GM12878 (cell line): ENCODE results near the gene CYP4F3. TPM values are rescaled to one million over a fixed set of nuclear protein-coding genes. Genes with fewer than 3 reads are reported as not detected.

Source experiments
- ATAC-seq: fragments of 200-7000 bp; cut with Tn5 transposase; 3 replicates; pipeline ENCODE4 v1.9.1; 2020; ENCODE audit warnings: mild to moderate bottlenecking, moderate library complexity
- BruUV-seq: library from RNA; stranded (reverse); fragments of 400-500 nt; replicated peaks from 2 replicates; lab custom pipeline; 2021; lab: Mats Ljungman, UMichigan
- CTCF ChIA-PET: fragments of 300-600 bp; sonication (Branson Sonifier 250); formaldehyde crosslinking; extraction: SDS; loops from one replicate; lab custom pipeline; 2021; ENCODE audit warnings: inconsistent platforms; lab: Yijun Ruan, JAX
- POLR2A ChIA-PET: fragments of 350-600 bp; formaldehyde crosslinking; extraction: SDS; loops from one replicate; lab custom pipeline; 2021; ENCODE audit warnings: inconsistent platforms; lab: Charles Lee
- RAD21 ChIA-PET: fragments of 300-600 bp; sonication (Branson Sonifier 250); formaldehyde crosslinking; loops from one replicate; lab custom pipeline; 2023; ENCODE audit warnings: antibody characterized with exemption; ENCODE audit not compliant: unreplicated experiment; lab: Charles Lee
- SMC1A ChIA-PET: fragments of 300-600 bp; sonication (Branson Sonifier 250); formaldehyde crosslinking; loops from one replicate; lab custom pipeline; 2023; ENCODE audit not compliant: unreplicated experiment, uncharacterized antibody; lab: Charles Lee
- DNase-seq: peaks from one replicate; pipeline ENCODE4 v3.0.0-alpha.2; 2011; ENCODE audit warnings: low read depth, low spot score
- FAIRE-seq: peaks from 3 replicates; lab custom pipeline; 2011; peaks lifted over from hg19 to GRCh38; lab: Jason Lieb, UNC
- H2AFZ ChIP-seq: 2 replicates; pipeline ENCODE4 v1.6.0; 2011; ENCODE audit warnings: low read depth, low read length, control low read depth; ENCODE audit not compliant: control insufficient read depth
- H3K27ac ChIP-seq: 2 replicates; pipeline ENCODE4 v1.5.1; 2011; ENCODE audit warnings: control low read depth; ENCODE audit not compliant: control insufficient read depth, insufficient read depth
- H3K27me3 ChIP-seq, 2 experiments: replicated peaks in 1 of 2; 2 replicates each; pipeline versions ENCODE4 v1.6.0 to v1.6.1; 2011; ENCODE audit warnings: low read length in 1 of 2; ENCODE audit not compliant: control insufficient read depth in 2 of 2, insufficient read depth in 2 of 2
- H3K36me3 ChIP-seq, 2 experiments: 2 replicates each; pipeline ENCODE4 v1.5.1; 2011; ENCODE audit warnings: low read length in 1 of 2; ENCODE audit not compliant: control insufficient read depth in 2 of 2, insufficient read depth in 2 of 2
- H3K4me1 ChIP-seq: 2 replicates; pipeline ENCODE4 v1.6.1; 2011; ENCODE audit warnings: mild to moderate bottlenecking, low read length, moderate library complexity, mixed read lengths; ENCODE audit not compliant: control insufficient read depth, insufficient read depth
- H3K4me2 ChIP-seq: 2 replicates; pipeline ENCODE4 v1.6.0; 2011; ENCODE audit warnings: control low read depth; ENCODE audit not compliant: control insufficient read depth, insufficient read depth
- H3K4me3 ChIP-seq: fragments of 200-600 bp; sonication (generic); 2 replicates; pipeline ENCODE4 v1.5.1; 2016
- H3K79me2 ChIP-seq: 2 replicates; pipeline ENCODE4 v1.6.0; 2011; ENCODE audit warnings: low read length; ENCODE audit not compliant: control insufficient read depth, insufficient read depth
- H3K9ac ChIP-seq: 2 replicates; pipeline ENCODE4 v1.8.0; 2011; ENCODE audit warnings: low read length, control low read depth, mixed read lengths; ENCODE audit not compliant: control insufficient read depth, insufficient read depth
- H3K9me3 ChIP-seq: replicated peaks from 3 replicates; pipeline ENCODE4 v1.5.1; 2011; ENCODE audit warnings: mild to moderate bottlenecking, low read length; ENCODE audit not compliant: control insufficient read depth, insufficient read depth
- H4K20me1 ChIP-seq: 2 replicates; pipeline ENCODE4 v1.6.0; 2011; ENCODE audit not compliant: control insufficient read depth, insufficient read depth
- CHD1 ChIP-seq: IDR thresholded peaks from 2 replicates; pipeline ENCODE4 v1.6.1; 2012; ENCODE audit warnings: low read depth, low read length, improper control_type of control experiment
- CUX1 ChIP-seq: IDR thresholded peaks from 2 replicates; pipeline ENCODE4 v1.6.1; 2012; ENCODE audit warnings: improper control_type of control experiment, low read depth, low read length; ENCODE audit not compliant: insufficient replicate concordance
- ESRRA ChIP-seq: IDR thresholded peaks from 2 replicates; pipeline ENCODE4 v1.6.1; 2012; ENCODE audit warnings: mild to moderate bottlenecking, low read length, improper control_type of control experiment
- FOXM1 ChIP-seq: IDR thresholded peaks from 2 replicates; pipeline ENCODE4 v1.6.1; 2012; ENCODE audit warnings: low read depth, mild to moderate bottlenecking, inconsistent platforms, low read length, moderate library complexity
- POLR2AphosphoS2 ChIP-seq: IDR thresholded peaks from 2 replicates; pipeline ENCODE4 v1.6.1; 2011; ENCODE audit warnings: low read depth, mild to moderate bottlenecking, low read length, improper control_type of control experiment, moderate library complexity
- POLR2AphosphoS5 ChIP-seq: IDR thresholded peaks from 2 replicates; pipeline ENCODE4 v1.6.1; 2011; ENCODE audit warnings: mild to moderate bottlenecking, low read length, inconsistent platforms
- RAD51 ChIP-seq: fragments of 450-650 bp; IDR thresholded peaks from 2 replicates; pipeline ENCODE4 v1.6.1; 2016; ENCODE audit warnings: moderate library complexity, mild to moderate bottlenecking, inconsistent platforms
- SIX5 ChIP-seq: IDR thresholded peaks from 2 replicates; pipeline ENCODE4 v1.6.1; 2011; ENCODE audit warnings: mild to moderate bottlenecking, low read depth, low read length, moderate library complexity; ENCODE audit not compliant: severe bottlenecking
- SMAD5 ChIP-seq: IDR thresholded peaks from 2 replicates; pipeline ENCODE4 v1.6.1; 2016; ENCODE audit warnings: antibody characterized with exemption, low read depth
- SP1 ChIP-seq: IDR thresholded peaks from one replicate; pipeline ENCODE4 v1.6.1; 2011; ENCODE audit warnings: low read depth, low read length
- STAT3 ChIP-seq: IDR thresholded peaks from 2 replicates; pipeline ENCODE4 v1.6.1; 2011; ENCODE audit warnings: low read depth, low read length, improper control_type of control experiment
- SUPT20H ChIP-seq: IDR thresholded peaks from 2 replicates; pipeline ENCODE4 v1.6.1; 2011; ENCODE audit warnings: low read depth, mild to moderate bottlenecking, low read length, moderate library complexity, borderline replicate concordance; ENCODE audit not compliant: control insufficient read depth
- SUZ12 ChIP-seq: fragments of 200-600 bp; sonication (generic); IDR thresholded peaks from one replicate; pipeline ENCODE4 v1.6.1; 2018; ENCODE audit warnings: antibody characterized with exemption, mild to moderate bottlenecking; ENCODE audit not compliant: unreplicated experiment
- ZBED1 ChIP-seq: IDR thresholded peaks from 2 replicates; pipeline ENCODE4 v1.6.1; 2016; ENCODE audit warnings: borderline replicate concordance
- ZNF687 ChIP-seq: fragments of 450-650 bp; IDR thresholded peaks from 2 replicates; pipeline ENCODE4 v1.6.1; 2017; ENCODE audit warnings: mild to moderate bottlenecking, moderate library complexity
- WGBS: methylation state at CpG from one replicate; pipeline ENCODE4 v1.1.6; 2016; ENCODE audit warnings: low lambda C conversion rate; ENCODE audit not compliant: insufficient replicate concordance, insufficient coverage; ENCODE audit errors: missing lambda C conversion rate; 5-methylcytosine and 5-hydroxymethylcytosine counted together
- in situ Hi-C: fragments of 300-500 bp; cut with MboI; formaldehyde crosslinking; loops from 9 replicates; pipeline ENCODE4 v1.14.3; 2018; ENCODE audit warnings: mixed read lengths
- intact Hi-C: fragments of 100-400 bp; cut with micrococcal nuclease; formaldehyde crosslinking; loops from one replicate; pipeline ENCODE4 v1.14.2; 2022; ENCODE audit not compliant: unreplicated experiment
- polyA plus RNA-seq, 11 experiments: library from polyadenylated mRNA; depleted of rRNA in 4 of 11; unstranded in 6 of 11; stranded (reverse) in 5 of 11; fragments of >200 nt; fragmentation: Nextera tagmentation in 4 of 11; fragmentation: Illumina TruSeq in 1 of 11; extraction: Ambion mirVana in 4 of 11; extraction: Trizol in 1 of 11; gene quantifications; 1 replicate in 1 of 11; 2 replicates in 10 of 11; pipeline versions ENCODE4 v1.2.1 to v1.2.3, GENCODE V29; 2011 to 2016; ENCODE audit warnings: inconsistent platforms in 2 of 11, missing spikeins in 2 of 11, low read depth in 1 of 11
- total RNA-seq, 4 experiments: library from RNA; depleted of rRNA in 3 of 4; stranded (reverse); fragments of >200 nt in 3 of 4; fragmentation: Illumina TruSeq in 1 of 4; extraction: Trizol in 1 of 4; gene quantifications; 2 replicates each; pipeline versions ENCODE4 v1.2.1 to v1.2.3, GENCODE V29; 2013 to 2021

The CYP4F3 gene
- total and polyA plus RNA-seq, 10 of the 15 experiments (the other 5 are each of a cell fraction or from before 2014, with no cell fraction given): 0.08 to 4.7 (median 1.2) TPM

- ChIA-PET RAD21 (no interaction called here), SMC1A (no interaction called here), POLR2A (no interaction called here), CTCF (no interaction called here)
- Histone ChIP-seq H4K20me1 (no peaks in the 10 kb centered on the region), H3K27me3 (no peaks in the 10 kb centered on the region), H3K36me3 (no peaks in the 10 kb centered on the region), H3K79me2 (no peaks in the 10 kb centered on the region), H3K27ac (no peak overlapping the region), H3K9ac (no peak overlapping the region), H3K4me3 (no peak overlapping the region), H3K9me3 (no peaks in the 10 kb centered on the region; the same call in 2 of the 3 replicates), H2AFZ (no peak overlapping the region), H3K4me2 (no peak overlapping the region), H3K4me1 (no peaks in the 10 kb centered on the region)
- in situ Hi-C loops (loop anchor here (25.0 kb wide), 1 partner anchor 738 kb away; no protein-coding TSS in a partner anchor), intact Hi-C loops (no loop called here)
- ATAC-seq (no peak), FAIRE-seq (no peak), DNase-seq (no peak)
- whole genome bisulfite sequencing: 13% methylated on average over 2 of the region's 2 CpGs
- BruUV-seq: no TSS peak
- TF ChIP-seq FOXM1 (no peak), POLR2AphosphoS2 (no peak), POLR2AphosphoS5 (no peak), SIX5 (no peak), RAD51 (no peak), SMAD5 (no peak), SUPT20H (no peak), ESRRA (no peak), SUZ12 (no peak), STAT3 (no peak), CHD1 (no peak), ZBED1 (no peak), ZNF687 (no peak), SP1 (no peak), CUX1 (no peak)
Measured at GRCh38 chr19:15649526-15649925, 8.8 kb downstream of the CYP4F3 start.
